OCI-LY7 (cell line): Measurements from ENCODE around the gene SMIM7. TPM values are rescaled to one million over a fixed set of nuclear protein-coding genes. Genes with fewer than 3 reads are reported as not detected.

Experiments used
- BruUV-seq: library from RNA; stranded (reverse); fragments of 400-500 nt; replicated peaks from 2 replicates; lab custom pipeline; 2021; lab: Mats Ljungman, UMichigan
- CTCF ChIA-PET: fragments of 300-600 bp; sonication (Branson Sonifier 250); formaldehyde crosslinking; loops from one replicate; lab custom pipeline; 2022; ENCODE audit warnings: antibody characterized with exemption; ENCODE audit not compliant: unreplicated experiment; lab: Charles Lee
- POLR2A ChIA-PET: fragments of 300-600 bp; sonication (Branson Sonifier 250); formaldehyde crosslinking; loops from one replicate; lab custom pipeline; 2022; ENCODE audit warnings: antibody characterized with exemption; lab: Charles Lee
- DNase-seq: peaks from one replicate; pipeline ENCODE4 v3.0.0-alpha.2; 2015; ENCODE audit warnings: low spot score
- H2AFZ ChIP-seq: fragments of 200-600 bp; sonication (generic), shearing (Covaris generic); 2 replicates; pipeline ENCODE4 v1.6.1; 2014; ENCODE audit warnings: mild to moderate bottlenecking, antibody characterized with exemption, low read length, moderate library complexity
- H3K27ac ChIP-seq: fragments of 200-600 bp; sonication (generic); 2 replicates; pipeline ENCODE4 v1.5.1; 2014; ENCODE audit warnings: mixed run types, low read depth, mild to moderate bottlenecking, moderate library complexity, low read length, inconsistent platforms; ENCODE audit not compliant: poor library complexity, severe bottlenecking
- H3K36me3 ChIP-seq: fragments of 200-600 bp; sonication (generic); 2 replicates; pipeline ENCODE4 v1.6.1; 2014; ENCODE audit warnings: mild to moderate bottlenecking, antibody characterized with exemption, low read length, moderate library complexity, mixed read lengths; ENCODE audit not compliant: insufficient read depth
- H3K4me1 ChIP-seq: fragments of 200-600 bp; sonication (generic); 2 replicates; pipeline ENCODE4 v1.5.1; 2014; ENCODE audit warnings: mild to moderate bottlenecking, low read length; ENCODE audit not compliant: insufficient read depth, poor library complexity, severe bottlenecking
- H3K4me2 ChIP-seq: fragments of 200-600 bp; sonication (generic); 2 replicates; pipeline ENCODE4 v1.6.1; 2014; ENCODE audit warnings: mild to moderate bottlenecking, low read length
- H3K4me3 ChIP-seq: fragments of 200-600 bp; sonication (generic); 2 replicates; pipeline ENCODE4 v1.5.1; 2014; ENCODE audit warnings: mild to moderate bottlenecking, low read depth, low read length; ENCODE audit not compliant: poor library complexity, severe bottlenecking
- H3K79me2 ChIP-seq: fragments of 200-600 bp; sonication (generic); 2 replicates; pipeline ENCODE4 v1.6.1; 2016; ENCODE audit warnings: low read depth, mild to moderate bottlenecking, low read length, moderate library complexity, mixed read lengths; ENCODE audit not compliant: insufficient read depth
- H3K9me2 ChIP-seq: fragments of 200-600 bp; sonication (generic); 2 replicates; pipeline ENCODE4 v1.6.1; 2016; ENCODE audit warnings: mild to moderate bottlenecking, low read length, mixed read lengths; ENCODE audit not compliant: insufficient read depth
- H3K9me3 ChIP-seq: fragments of 200-600 bp; sonication (generic); 2 replicates; pipeline ENCODE4 v1.6.1; 2014; ENCODE audit warnings: mild to moderate bottlenecking, mixed run types, low read length, mixed read lengths
- H4K20me1 ChIP-seq: fragments of 200-600 bp; sonication (generic); 2 replicates; pipeline ENCODE4 v1.6.1; 2014; ENCODE audit warnings: mild to moderate bottlenecking, antibody characterized with exemption, low read length, moderate library complexity, mixed read lengths; ENCODE audit not compliant: insufficient read depth
- EZH2phosphoT487 ChIP-seq: fragments of 200-600 bp; sonication (generic); IDR thresholded peaks from 2 replicates; pipeline ENCODE4 v1.6.1; 2018; ENCODE audit warnings: low read depth, borderline replicate concordance, mild to moderate bottlenecking, mixed run types, antibody characterized with exemption, low read length, moderate library complexity, mixed read lengths
- intact Hi-C: fragments of 100-400 bp; cut with micrococcal nuclease; formaldehyde crosslinking; loops from one replicate; pipeline ENCODE4 v1.10.0; 2022; ENCODE audit not compliant: unreplicated experiment
- total RNA-seq, 2 experiments: library from RNA; depleted of rRNA in 1 of 2; stranded (reverse); fragments of >200 nt in 1 of 2; shearing (Covaris generic) in 1 of 2; gene quantifications; 2 replicates each; pipeline ENCODE4 v1.2.3, GENCODE V29; 2014 to 2022
- TF ChIP-seq, protein P1 (sequence below): fragments of 200-600 bp; sonication (generic); conservative IDR thresholded peaks from 2 replicates; pipeline ENCODE4 v1.5.1; 2014; ENCODE audit warnings: mild to moderate bottlenecking, antibody characterized with exemption, low read length, moderate library complexity, mixed read lengths

SMIM7 gene
- total RNA-seq, 2 experiments from 2014 or later, result 87.0 to 96.3 TPM

DNA sequence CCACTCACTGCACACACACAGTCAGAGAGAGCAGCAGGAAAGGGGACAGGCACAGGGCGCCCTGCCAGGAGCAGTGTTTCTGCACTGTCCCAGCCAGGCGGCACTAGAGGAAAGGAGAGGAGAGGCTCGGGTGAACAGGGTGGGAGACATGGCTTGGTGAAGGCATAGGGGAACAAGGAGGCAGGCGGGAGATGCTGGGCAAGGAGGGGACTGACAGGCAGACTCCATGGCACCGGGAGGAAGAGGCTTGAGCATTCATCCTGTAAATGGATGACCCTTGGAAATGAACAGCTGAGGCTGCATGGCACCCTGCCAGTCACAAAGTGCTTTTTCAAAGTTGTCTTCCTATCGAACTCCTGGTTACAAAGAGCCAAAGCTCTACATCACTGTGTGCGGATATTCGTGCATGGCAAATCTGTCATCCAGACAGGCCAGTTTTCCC, 54.4 kb downstream of the SMIM7 start:
- no TSS peak for BruUV-seq
- TF ChIP-seq, protein P1, sequence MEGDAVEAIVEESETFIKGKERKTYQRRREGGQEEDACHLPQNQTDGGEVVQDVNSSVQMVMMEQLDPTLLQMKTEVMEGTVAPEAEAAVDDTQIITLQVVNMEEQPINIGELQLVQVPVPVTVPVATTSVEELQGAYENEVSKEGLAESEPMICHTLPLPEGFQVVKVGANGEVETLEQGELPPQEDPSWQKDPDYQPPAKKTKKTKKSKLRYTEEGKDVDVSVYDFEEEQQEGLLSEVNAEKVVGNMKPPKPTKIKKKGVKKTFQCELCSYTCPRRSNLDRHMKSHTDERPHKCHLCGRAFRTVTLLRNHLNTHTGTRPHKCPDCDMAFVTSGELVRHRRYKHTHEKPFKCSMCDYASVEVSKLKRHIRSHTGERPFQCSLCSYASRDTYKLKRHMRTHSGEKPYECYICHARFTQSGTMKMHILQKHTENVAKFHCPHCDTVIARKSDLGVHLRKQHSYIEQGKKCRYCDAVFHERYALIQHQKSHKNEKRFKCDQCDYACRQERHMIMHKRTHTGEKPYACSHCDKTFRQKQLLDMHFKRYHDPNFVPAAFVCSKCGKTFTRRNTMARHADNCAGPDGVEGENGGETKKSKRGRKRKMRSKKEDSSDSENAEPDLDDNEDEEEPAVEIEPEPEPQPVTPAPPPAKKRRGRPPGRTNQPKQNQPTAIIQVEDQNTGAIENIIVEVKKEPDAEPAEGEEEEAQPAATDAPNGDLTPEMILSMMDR, result no peak
- no peak for TF ChIP-seq EZH2phosphoT487
- Histone ChIP-seq H3K27ac (peak overlapping the region; percentile 31), H3K9me2 (no peaks in the 10 kb centered on the region), H3K4me1 (peaks cover 55% of the 10 kb centered on the region), H3K4me2 (peak overlapping the region; percentile 56), H3K4me3 (peak overlapping the region; percentile 19), H3K36me3 (peaks cover 35% of the 10 kb centered on the region), H4K20me1 (peaks cover 33% of the 10 kb centered on the region), H3K9me3 (no peaks in the 10 kb centered on the region), H3K79me2 (peaks cover 100% of the 10 kb centered on the region), H2AFZ (no peak overlapping the region)
- ChIA-PET POLR2A (interaction anchor here (1.5 kb wide), 1 partner anchor 13 kb away, joined by 7 read pairs; no protein-coding TSS in a partner anchor), CTCF (interaction anchor here (0.5 kb wide), 1 partner anchor 68 kb away, joined by 3 read pairs; no protein-coding TSS in a partner anchor)
- intact Hi-C loops, result no loop called here
- DNase-seq, result no peak

DNA sequence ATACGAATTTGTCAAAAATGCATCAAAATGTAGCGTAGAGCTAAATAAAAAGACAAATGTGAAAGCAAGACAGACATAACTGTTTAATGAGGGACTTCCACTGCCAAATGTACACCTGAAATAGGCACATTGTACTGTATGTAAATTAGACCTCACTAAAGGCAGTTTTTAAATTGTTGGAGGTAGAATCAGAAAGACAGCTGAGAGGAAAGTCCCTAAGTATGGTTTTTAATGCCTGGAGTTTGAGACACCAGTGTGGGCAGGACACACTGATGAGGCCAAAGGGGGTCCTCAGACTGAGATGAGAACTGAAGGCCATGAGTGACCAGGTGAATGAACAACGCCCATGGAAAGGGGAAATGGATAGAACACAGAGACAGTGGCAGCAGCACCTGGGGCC, 54.8 kb downstream of the SMIM7 start:
- DNase-seq, result no peak
- ChIA-PET CTCF (no interaction called here), POLR2A (interaction anchor here (1.5 kb wide), 1 partner anchor 13 kb away, joined by 7 read pairs; no protein-coding TSS in a partner anchor)
- Histone ChIP-seq H3K79me2 (peaks cover 99% of the 10 kb centered on the region), H3K36me3 (peaks cover 35% of the 10 kb centered on the region), H3K9me2 (no peaks in the 10 kb centered on the region), H3K4me3 (peak overlapping the region; percentile 19), H3K27ac (peak overlapping the region; percentile 31), H3K4me1 (peaks cover 59% of the 10 kb centered on the region), H2AFZ (no peak overlapping the region), H4K20me1 (peaks cover 33% of the 10 kb centered on the region), H3K9me3 (no peaks in the 10 kb centered on the region), H3K4me2 (peak overlapping the region; percentile 56)
- no TSS peak for BruUV-seq
- no peak for TF ChIP-seq EZH2phosphoT487
- TF ChIP-seq, protein P1, result no peak
- intact Hi-C loops, result no loop called here

DNA sequence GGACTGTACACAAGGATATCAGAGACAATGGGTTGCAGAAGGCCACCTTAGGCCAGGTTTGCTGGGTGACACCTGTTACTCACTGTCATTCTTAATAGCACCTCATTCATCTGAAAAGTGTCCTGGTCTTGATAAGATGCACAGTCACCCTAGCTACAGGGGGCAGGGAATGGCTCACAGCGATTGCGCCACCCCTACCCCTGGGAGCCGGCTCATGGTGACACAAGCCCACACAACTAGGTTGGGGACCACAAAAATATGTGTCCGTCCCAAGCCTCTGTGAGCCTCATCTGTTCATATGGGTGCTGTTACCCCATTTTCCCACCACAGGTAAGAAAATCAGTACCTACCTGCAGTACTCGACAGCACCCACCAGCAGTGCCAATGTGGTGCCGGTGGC, 55.3 kb downstream of the SMIM7 start:
- no peak overlapping the region for H2AFZ ChIP-seq
- H3K27ac ChIP-seq, result peak overlapping the region; percentile 31

More for the DNA sequence above, 55.3 kb downstream of the SMIM7 start:
- Histone ChIP-seq H3K4me1 (peaks cover 60% of the 10 kb centered on the region), H3K4me3 (no peak overlapping the region), H3K9me3 (no peaks in the 10 kb centered on the region), H3K4me2 (peak overlapping the region; percentile 56), H3K36me3 (peaks cover 35% of the 10 kb centered on the region), H3K79me2 (peaks cover 99% of the 10 kb centered on the region), H3K9me2 (no peaks in the 10 kb centered on the region), H4K20me1 (peaks cover 33% of the 10 kb centered on the region)
- ChIA-PET POLR2A (interaction anchor here (1.0 to 1.5 kb wide), 4 partner anchors 12 to 20 kb away, joined by 3 to 7 read pairs (median 4); no protein-coding TSS in a partner anchor), CTCF (interaction anchor here (0.5 kb wide), 1 partner anchor 799 kb away, joined by 3 read pairs; no protein-coding TSS in a partner anchor)
- no TSS peak for BruUV-seq
- DNase-seq, result no peak
- intact Hi-C loops, result no loop called here
- TF ChIP-seq, protein P1, result no peak
- TF ChIP-seq EZH2phosphoT487, result no peak
